Measurements from ENCODE around the gene TMEM61.
A peak's percentile ranks its signal among the peaks of the same experiment; 100 is the strongest.
"Not testable (repeated sequence)": the region's sequence is repeated elsewhere in the genome, so short reads cannot be mapped to it uniquely, and the experiment has no call there.

TMEM61 gene

DNA sequence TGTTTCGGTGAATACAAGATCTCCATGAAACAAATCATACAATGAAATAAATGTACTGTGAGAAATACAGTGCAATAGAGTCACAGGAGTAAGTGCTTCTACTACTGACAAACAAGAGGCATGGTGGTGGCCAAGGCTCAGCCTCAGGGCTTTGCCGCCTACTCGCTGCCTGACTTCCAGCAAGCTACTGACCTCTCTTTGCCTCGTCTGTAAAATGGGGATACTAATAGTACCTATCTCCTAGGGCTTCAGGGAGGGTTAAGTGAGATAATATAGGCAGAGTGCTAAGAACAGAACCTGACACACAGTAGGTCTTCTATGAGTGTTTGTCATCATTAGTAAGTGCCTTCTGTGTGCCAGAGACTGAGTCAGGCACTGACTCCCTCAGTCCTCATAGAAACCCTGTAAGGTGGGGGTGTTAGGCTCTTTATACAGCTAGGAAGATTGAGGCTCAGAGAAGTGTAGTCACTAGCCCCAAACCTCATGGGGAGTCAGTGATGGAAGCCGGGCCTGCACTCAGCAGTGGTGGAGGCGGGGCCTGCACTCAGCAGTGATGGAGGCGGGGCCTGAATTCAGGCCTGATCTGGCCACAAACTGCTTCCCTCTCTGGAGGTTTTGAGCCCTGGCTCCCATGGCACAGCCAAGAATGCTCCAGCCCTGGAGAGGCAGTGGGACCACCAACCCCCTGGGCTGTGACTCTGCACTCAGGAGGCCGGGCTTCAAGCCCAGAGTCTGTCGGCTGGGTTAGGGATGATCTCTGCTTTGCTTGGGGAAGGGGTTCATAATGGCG is 25.1 kb downstream of the TMEM61 start:
- DNase-seq, result no peak

DNA sequence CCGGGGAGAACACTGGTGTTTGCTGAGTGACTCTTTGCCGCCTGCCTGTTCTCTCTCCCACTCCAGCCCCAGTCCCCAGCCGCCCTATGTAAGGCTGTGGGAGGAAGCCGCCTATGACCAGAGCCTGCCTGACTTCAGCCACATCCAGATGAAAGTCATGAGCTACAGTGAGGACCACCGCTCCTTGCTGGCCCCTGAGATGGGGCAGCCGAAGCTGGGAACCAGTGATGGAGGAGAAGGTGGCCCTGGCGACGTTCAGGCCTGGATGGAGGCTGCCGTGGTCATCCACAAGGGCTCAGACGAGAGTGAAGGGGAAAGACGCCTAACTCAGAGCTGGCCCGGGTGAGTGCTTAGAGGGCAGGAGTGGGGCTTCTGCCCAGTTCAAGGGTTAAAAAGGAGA is 26.5 kb downstream of the TMEM61 start:
- no peak for DNase-seq

DNA sequence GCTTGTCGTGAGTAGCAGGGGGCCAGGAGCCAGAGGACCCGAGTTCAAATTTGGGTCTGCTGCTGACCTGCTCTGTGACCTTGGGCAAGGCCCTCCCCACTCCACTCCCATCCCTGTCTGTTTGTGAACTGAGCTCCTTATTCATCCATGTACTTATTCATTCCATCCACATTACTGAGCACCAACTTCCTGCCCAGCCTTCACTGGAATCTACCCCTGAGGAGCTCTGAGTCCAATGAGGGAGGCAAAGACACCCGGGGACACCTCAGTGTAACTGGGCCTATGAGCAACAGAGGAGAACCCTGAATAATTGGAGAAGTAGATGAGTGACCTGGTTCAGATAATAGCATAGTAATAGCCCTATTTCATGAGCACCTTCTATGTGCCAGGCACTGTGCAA is 27.2 kb downstream of the TMEM61 start:
- no peak for DNase-seq

DNA sequence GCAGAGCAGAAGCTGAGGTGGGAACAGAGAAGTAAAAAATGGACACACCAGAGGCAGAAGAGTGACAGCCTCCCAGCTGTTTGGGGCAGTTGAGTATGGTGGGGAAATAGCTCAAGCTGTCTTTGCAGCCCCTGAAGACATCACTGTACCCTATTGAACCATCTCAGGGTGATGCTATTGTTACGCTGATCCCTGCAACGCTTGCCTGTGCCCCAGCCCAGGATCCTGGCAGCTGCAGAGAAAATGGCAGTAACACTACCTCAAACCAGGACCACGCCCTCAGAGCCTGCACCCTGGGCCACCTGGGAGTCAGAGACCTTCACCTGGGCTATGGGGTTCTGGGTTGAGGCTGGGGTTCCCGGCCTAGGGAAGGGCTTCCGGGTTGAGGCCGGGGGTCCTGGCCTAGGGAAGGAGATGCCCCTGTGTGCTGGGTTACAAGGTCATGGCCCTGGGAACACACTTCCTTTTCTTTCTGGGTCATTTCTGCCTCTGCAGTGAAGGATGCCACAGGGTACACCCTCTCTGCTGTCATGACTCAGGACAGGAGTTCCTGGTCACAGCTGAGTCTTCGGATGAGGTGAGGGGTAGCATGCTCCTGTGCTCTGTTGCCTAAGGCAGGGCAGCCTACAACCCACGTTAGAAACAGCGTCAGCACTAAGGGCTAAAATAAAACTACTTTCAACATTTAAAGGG is 29.9 kb downstream of the TMEM61 start:
- no peak for DNase-seq

DNA sequence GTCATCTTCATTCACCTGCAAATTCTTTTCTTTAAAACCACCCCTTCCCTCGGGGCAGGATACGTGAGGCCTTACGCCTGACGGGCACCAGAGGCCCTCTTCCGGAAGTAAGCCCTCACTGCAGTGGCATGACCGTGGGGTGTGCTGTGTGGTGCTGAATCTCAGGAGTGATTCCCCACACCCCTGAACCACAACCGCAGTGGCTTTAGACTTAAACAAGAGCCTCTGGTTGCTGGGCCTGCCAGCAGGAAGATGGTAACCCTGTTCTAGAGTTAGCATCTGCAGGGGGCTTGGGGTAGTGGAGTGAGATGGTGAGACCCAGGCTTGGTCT is 30.4 kb downstream of the TMEM61 start:
- DNase-seq, result no peak

DNA sequence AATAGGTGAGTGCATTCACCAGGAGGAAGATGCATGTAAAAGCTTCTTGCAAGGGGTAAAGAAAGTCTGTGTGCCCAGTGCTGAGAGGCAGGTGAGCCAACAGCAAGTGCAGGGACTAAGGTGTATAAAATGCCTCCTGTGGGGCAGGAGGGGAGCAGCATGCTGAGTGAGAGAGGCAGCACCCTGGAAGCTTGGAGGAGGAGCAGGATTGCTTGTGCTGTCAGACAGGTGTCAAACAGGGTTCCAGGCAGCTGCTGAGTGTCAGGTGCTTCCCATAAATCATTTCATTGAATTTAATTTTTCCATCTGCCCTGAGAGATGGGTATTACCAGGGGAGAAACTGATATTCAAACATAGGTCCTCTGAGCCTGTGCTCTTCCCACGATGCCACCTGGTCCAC is 32.2 kb downstream of the TMEM61 start:
- peak; percentile 59 for DNase-seq

DNA sequence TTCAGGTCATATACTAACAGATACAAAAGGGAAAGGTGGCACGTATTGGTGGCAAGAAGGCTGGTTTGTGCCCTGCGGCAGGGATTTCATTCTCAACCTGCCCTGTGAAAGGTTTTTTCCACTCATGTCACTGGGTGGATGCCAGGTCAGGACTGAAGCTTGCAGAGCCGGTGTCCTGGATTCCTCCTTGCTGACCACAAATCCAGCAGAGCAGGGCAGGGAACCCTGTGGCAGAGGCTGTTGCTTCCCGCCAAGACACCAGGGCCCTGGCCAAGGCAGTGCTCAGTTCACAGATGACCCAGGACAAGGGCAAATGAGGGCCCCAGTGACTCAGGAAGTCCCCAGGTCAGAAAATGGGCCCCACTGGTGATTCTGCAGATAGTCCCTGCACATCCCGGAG is 34.7 kb downstream of the TMEM61 start:
- no peak for DNase-seq

DNA sequence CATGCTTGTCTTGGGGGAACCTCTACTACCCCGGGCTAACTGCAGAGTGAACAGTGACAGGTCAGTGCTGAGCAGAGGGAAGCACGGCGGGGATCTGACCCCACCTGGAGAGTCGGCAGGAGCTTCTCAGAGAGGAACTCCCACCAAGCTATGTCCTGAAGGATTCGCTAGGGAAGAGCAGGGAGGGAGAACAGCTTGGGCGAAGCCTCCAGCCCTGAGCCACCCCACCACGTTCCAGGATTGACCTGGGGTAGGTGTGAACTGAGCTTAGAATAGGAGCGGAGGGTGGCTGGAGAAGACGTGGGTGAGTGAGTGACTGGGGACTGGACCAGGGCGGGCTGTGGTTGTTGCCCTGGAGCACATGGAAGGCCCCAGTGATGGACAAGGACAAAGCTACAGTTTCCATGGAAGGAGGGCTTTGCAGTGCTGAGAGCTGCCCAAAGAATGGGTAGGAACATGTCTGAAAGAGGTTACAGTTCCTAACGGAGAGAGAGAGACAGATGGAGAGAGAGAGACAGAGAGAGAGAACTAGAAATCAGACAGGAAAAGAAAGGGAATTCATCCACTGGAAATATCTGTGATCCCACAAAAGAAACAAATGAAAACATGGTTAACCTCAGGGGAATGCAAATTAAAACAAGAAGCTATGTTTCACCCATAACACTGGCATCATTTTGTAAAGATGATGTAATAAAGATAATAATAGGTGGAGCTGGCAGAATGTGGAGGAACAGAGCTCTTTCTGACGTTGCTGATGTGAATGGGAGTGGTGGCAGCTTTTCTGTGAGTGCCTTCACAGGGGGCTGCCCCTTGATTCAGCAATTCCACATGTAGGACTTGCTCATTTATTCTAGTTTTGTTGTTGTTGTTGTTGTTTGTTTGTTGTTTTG is 35.5 kb downstream of the TMEM61 start:
- DNase-seq, result no peak

DNA sequence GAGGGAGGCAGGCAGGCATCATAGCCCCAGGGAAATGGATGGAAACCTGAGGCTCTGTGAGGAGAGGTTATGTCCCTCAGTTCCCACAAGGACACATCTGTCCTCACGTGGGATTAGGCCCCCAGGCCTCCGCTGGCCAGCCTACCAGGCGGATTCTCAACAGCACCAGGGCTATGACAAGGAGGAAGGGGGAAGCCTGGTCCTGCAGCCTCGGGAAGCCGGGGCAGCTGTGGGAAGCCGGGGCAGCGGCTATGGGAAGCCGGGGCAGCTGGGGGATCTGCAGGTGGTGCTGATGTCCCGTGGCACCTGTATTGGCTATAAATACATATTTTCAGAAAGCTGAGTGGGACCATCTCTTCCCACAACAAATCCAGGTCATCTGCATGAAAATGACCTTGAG is 38.0 kb downstream of the TMEM61 start:
- DNase-seq, result no peak

DNA sequence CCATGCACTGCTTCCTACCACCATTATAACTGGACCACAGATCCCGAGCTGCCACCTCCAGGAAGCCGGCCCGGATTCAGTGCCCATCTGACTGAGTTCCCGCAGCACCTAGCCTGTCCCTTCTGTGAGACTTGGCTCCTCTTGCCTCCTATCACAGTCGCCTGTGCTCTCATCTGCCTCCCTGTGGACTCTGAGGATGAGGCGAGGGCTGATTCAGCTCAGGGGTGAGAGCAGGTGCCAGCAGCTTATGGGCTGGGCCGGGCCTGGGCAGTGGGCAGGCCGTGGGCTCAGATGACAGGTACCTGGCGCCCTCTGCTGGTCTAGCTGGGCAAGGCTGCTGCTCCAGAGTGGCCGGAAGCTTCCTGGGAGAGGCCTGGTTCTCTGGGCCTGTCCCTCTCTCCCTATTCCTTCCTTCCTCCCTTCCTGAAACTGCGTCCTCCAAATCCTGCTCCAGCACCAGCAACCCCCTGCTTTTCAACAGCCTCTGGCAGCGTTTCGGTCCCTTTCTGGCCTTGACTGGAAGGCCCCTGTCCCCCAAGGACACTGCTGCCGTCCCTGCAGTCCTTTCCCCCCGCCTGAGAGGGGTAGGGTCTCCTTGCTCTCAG is 41.6 kb downstream of the TMEM61 start:
- DNase-seq, result peak; percentile 76

DNA sequence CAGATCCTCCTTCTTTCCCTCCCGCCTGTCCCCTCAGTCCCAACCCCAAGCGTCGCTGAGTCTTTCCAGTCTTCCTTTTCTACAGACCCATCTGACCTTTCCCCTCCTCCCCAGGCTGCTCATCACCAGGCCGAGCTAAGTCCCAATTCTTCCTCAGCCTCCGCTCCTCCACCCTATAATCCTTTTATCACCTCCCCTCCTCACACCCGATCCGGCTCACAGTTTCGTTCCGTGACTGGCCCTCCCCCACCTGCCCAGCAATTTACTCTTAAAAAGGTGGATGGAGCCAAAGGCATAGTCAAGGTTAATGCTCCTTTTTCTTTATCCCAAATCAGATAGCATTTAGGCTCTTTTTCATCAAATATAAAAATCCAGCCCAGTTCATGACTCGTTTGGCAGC is 43.7 kb downstream of the TMEM61 start:
- not testable (repeated sequence) for DNase-seq

DNA sequence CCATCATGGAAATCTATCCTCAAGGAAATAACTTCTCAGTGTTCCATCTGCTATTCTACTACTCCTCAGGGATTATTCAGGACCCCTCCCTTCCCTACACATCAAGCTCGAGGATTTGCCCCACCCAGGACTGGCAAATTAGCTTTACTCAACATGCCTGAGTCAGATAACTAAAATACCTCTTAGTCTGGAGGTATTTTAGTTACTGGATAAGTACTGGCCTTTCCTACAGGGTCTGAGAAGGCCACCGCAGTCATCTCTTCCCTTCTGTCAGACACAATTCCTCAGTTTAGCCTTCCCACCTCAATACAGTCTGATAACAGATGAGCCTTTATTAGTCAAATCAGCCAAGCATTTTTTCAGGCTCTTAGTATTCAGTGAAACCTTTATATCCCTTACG is 46.3 kb downstream of the TMEM61 start:
- not testable (repeated sequence) for DNase-seq

DNA sequence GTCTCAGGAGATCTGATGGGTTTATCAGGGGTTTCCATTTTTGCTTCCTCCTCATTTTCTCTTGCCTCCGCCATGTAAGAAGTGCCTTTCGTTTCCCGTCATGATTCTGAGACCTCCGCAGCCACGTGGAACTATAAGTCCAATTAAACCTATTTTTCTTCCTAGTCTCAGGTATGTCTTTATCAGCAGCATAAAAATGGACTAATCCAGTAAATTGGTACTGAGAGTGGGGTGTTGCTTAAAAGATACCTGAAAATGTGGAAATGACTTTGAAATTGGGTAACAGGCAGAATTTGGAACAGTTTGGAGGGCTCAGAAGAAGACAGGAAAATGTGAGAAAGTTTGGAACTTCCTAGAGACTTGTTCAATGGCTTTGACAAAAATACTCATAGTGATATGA is 50.7 kb downstream of the TMEM61 start:
- not testable (repeated sequence) for DNase-seq

DNA sequence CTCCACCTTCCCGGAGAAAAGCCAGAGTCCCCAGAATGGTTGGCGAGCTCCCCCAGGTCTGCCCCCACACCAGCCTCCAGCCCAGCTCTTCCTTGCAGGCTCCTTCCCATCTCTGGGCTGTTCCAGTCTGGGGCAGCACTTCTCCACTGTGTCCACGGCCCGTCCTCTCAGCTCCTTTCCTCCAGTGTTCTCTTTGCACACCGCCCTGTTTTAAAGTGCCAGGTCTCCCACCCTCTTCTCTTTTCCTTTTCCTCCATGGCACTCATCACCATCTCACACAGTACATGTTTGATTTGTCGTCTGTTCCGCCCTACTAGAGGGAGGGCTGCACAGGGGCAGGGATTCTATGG is 52.8 kb downstream of the TMEM61 start:
- no peak for DNase-seq

DNA sequence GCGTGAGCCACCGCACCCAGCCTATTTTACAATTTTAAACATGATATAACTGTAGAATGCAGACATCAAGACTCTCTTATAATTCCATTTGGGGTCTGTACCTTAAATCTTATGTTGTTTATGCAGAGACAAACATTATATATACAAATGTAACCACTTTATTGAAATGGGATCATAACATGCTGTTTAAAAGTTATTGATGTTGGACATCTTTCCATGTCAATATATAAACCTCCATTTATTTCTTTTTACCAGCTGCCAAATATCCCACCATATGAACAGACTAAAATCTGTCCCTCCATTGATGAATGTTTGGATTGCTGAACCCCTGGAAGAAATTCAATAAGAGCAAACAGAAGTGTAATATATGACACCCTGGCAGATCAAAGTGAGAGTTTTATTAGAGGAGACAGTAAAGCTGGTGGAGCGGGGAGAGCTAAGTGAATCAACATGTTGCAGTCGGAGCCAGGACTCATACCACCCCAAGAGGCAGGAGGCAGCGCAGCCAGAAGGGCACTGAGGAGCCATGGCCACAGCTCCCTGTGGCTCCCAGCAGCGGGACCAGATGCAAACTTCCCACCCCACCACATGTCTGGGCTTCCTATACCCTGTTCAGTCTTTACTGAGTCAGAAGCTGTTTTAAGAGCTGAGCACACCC is 54.2 kb downstream of the TMEM61 start:
- DNase-seq, result no peak

DNA sequence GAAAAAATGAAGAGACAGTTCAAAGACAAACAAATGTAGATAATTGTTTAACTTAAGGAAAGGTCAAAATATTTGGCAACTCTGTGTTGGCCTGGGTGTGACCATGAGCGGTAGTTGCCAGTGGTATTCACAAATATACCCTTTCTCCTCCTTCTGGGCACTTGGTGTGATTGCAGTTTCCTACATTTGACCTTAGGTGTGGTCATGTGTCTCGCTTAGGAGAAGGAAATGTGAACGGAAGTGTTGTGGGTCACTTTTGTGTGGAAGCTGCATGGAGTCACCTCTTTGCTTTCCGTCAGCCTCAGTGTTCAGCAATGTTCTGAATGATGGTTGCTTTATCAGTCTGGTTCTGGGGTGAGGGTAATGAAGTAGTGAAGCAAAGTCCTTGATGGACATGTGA is 55.5 kb downstream of the TMEM61 start:
- no peak for DNase-seq

DNA sequence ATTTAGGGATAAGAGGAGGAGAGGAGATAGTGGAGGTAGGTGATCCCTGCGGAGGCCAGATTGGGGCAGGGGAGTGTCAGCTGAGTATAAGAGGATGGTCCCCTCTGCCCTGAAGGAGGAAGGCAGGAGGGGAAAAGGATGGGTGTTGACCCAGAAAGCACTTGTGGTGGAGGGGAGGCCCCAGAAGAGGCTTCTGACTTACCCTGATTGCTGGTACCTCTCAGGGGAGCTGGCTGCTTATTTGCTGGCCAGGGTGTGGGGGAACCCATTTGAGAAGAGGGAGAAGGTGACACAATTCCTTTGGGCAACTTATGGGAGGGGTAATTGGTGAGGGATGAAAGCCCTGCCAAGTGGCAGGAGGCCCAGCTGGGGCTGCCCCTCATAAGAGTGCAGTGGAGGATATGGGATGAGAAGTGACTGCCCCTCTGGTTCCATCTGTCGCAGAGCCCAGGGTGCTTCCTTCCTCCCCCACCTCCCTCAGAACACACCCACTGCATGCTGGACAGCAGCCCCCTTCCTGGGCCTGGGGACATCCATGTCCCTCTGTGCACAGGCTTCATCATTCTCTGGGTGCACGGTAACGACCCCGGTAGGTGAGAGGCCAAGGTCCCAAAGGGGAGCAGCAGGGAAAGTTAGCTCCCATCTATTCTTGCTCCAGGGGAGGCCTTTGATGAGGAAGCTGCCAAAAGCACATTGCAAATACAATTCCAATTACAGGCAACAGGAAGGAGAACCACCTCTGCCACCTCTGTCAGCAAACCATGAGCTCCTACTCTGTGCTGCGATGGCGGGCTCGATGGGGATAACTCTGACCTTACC is 57.5 kb downstream of the TMEM61 start:
- DNase-seq, result no peak

DNA sequence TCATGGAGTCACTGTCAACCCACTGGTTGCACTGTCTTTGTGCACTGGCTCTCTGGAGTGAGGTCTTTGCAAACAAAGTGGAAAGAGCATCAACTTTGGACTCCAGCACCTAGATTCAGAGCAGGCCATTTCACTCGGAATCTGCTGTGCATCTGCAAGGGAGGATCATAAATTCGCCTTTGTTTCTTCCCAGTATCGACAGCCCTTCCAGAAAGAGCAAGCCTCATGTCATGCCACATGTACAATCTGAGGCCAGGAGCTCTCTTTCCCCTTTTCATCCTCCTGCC is 58.1 kb downstream of the TMEM61 start:
- no peak for DNase-seq

DNA sequence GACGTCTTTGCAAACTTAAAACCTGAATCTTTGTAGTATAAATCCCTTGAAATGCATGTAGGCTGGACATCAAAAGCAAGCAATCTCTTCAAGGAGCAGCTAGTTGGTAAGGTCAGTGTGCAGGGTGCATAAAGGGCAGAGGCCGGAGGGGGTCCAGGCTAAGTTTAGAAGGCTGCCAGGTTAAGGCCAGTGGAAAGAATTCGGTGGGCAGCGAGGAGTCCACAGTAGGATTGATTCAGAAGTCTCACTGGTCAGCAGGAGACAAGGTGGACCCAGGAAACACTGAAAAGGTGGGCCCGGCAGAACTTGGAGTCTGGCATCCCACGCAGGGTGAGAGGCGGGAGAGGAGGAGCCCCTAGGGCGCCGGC is 58.5 kb downstream of the TMEM61 start:
- DNase-seq, result no peak

DNA sequence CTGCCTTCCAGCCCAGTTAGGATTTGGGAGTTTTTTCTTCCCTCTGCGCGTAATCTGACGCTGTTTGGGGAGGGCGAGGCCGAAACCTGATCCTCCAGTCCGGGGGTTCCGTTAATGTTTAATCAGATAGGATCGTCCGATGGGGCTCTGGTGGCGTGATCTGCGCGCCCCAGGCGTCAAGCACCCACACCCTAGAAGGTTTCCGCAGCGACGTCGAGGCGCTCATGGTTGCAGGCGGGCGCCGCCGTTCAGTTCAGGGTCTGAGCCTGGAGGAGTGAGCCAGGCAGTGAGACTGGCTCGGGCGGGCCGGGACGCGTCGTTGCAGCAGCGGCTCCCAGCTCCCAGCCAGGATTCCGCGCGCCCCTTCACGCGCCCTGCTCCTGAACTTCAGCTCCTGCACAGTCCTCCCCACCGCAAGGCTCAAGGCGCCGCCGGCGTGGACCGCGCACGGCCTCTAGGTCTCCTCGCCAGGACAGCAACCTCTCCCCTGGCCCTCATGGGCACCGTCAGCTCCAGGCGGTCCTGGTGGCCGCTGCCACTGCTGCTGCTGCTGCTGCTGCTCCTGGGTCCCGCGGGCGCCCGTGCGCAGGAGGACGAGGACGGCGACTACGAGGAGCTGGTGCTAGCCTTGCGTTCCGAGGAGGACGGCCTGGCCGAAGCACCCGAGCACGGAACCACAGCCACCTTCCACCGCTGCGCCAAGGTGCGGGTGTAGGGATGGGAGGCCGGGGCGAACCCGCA is 59.1 kb downstream of the TMEM61 start, which contains the start of gene PCSK9:
Gene PCSK9 (plus strand): TSS at position 207 of the 741 bp plus-strand sequence. CDS start 290 bp downstream, at position 497.
- no peak for DNase-seq

All from SHP77 treated with DMSO at 0.1 percent for 48 hours (cell line).